ENCODE measurements around the gene EFS. TPM values are rescaled to one million over a fixed set of nuclear protein-coding genes. Genes with fewer than 3 reads are reported as not detected.
A peak's percentile ranks its signal among the peaks of the same experiment; 100 is the strongest.

Gene EFS
- 35.4 TPM for polyA plus RNA-seq (ENCODE audit: insufficient read length)
- long read RNA-seq, donor 1, partial matches to known transcripts = 49 of 52 reads
- long read RNA-seq, donor 1, other reads (novel, unspliced or antisense) = 0 of 52 reads
- long read RNA-seq, donor 2, transcript EFS-201 (6 exons, 3,118 nt) = major isoform, 6 of 50 reads
- long read RNA-seq, donor 2, partial matches to known transcripts = 42 of 50 reads
- long read RNA-seq, donor 2, other reads (novel, unspliced or antisense) = 0 of 50 reads
- long read RNA-seq, donor 3, transcript EFS-201 (6 exons, 3,118 nt) = major isoform, 5 of 12 reads
- long read RNA-seq, donor 3, partial matches to known transcripts = 7 of 12 reads
- long read RNA-seq, donor 3, other reads (novel, unspliced or antisense) = 0 of 12 reads
- long read RNA-seq, donor 4 = 0 reads
- long read RNA-seq, donor 5, transcript EFS-201 (6 exons, 3,118 nt) = major isoform, 8 of 27 reads
- long read RNA-seq, donor 5, partial matches to known transcripts = 16 of 27 reads
- long read RNA-seq, donor 5, other reads (novel, unspliced or antisense) = 0 of 27 reads
- long read RNA-seq, donor 6, transcript EFS-201 (6 exons, 3,118 nt) = major isoform, 5 of 50 reads
- long read RNA-seq, donor 6, partial matches to known transcripts = 45 of 50 reads
- long read RNA-seq, donor 6, other reads (novel, unspliced or antisense) = 0 of 50 reads
- long read RNA-seq, donor 7, transcript EFS-201 (6 exons, 3,118 nt) = major isoform, 10 of 55 reads
- long read RNA-seq, donor 7, partial matches to known transcripts = 43 of 55 reads
- long read RNA-seq, donor 7, other reads (novel, unspliced or antisense) = 0 of 55 reads
- long read RNA-seq, donor 8, partial matches to known transcripts = 6 of 12 reads
- long read RNA-seq, donor 8, other reads (novel, unspliced or antisense) = 0 of 12 reads

- peak; percentile 27 for DNase-seq
These were observed at the start of gene EFS for GRCh38 chr14:23365036-23365731. EFS (minus strand) TSS chr14:23365172; CDS start chr14:23365025, 147 bp downstream.

DNA sequence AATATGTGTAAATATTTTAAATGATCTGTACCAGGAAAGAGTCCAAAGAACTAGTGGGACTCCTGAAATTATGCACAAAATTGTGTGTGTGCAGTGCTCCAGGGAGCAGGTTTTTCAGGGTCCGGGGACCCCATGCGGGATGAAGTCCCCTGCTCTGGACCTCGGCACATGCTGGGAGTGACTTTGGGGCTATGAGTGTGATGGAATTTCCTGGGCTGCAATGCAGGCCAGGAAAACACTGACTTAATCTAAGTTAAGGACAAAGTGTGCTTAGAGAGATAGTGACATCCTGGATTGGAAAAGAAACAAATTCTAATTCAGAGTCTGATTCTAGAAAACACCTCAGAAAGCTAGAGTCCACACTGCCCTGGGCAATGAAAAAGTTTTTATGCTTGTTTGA lies 49.3 kb upstream of the EFS start:
- no peak for DNase-seq

DNA sequence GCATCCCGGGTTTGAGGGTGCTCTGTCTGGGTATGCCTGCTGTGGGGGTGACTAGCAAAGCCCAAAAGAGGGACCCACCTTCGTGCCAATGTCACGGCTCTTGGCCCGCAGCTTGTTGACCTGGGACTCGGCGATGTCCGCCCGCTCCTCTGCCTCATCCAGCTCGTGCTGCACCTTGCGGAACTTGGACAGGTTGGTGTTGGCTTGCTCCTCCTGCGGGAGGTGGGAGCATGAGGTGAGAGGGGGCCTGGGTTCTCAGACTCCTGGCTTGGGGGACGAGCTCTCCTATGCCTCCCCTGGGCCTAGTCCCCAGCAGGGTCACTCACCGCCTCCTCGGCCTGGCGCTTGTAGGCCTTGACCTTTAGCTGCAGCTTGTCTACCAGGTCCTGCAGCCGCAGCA lies 48.7 kb upstream of the EFS start:
- no peak for DNase-seq

DNA sequence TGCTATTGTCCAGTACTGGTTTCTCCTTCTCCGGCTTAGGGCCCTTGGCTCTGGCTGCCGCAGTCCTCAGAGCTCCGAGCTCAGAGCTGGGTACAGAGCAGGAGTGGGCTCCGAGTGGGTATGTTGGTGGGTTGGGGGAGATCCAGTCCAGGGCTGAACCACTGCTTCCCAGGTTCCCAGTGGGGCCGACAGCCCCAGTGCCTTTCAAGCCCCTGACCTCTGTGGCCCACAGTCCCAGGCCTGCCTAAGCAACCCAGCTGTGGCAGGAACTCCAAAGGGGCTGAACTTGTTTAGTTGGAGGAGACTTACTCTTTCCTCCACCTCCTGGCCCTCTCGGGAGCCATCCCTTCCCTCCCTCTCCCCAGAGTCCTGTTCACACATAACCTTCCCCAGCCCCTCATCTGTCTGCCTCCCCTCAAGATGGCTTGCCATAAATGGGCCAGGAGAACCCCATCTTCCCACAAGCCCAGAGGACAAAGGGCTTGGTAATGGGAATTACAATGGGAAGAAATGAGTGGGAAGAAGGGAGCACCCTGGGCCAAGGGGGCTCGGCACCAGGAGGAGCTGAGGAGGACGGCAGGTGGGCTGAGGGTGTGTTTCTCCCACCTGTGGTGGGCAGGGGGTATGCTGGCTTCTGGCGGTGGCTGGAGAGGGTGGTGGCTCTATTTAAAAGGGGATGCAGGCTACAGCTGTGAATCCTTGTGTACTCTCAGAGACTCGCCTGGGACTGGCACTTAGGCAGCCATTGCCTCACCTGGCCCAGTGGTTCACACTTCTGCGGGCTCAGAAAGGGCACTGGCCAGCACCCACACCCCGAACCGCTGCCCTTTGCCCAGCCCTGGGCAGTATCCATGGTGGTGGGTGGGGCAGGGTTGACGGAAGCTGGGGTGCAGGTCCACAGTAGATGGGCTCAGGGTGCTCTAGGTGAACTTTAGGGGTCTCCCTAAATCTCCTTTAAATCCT lies 46.9 kb upstream of the EFS start:
- DNase-seq = no peak

DNA sequence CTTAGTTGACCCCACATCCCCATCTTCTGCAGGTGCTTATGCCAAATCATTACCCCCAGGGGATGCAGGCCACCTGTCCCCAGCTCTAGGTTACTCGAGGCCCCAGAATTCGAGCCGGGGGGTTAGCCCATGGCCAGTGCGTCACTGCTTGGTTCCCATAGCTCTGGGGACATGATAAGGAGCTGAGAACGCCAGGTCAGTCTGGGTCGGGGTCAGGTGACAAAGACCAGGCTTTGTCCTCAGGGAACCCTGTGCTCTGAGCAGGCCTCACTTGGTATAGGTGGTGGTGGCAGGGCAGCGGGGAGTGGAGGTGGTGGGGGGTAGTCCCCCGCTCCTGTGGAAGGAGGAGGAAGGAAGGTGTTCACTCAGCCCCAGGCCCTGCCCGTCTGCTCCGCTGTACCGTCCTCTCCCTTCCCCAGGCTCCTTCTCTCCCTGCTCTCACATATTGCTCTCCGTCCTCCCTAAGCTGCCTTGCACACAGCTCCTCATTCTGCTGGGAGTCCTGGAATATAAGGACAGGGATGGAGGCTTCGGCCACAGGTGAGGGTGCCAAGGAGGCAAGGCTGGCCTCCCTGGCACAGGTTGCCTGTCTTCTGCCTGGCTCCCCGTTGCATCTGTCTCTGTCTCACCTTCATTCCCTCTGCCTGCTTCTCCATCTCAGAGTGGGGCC lies 45.1 kb upstream of the EFS start:
- DNase-seq = no peak

DNA sequence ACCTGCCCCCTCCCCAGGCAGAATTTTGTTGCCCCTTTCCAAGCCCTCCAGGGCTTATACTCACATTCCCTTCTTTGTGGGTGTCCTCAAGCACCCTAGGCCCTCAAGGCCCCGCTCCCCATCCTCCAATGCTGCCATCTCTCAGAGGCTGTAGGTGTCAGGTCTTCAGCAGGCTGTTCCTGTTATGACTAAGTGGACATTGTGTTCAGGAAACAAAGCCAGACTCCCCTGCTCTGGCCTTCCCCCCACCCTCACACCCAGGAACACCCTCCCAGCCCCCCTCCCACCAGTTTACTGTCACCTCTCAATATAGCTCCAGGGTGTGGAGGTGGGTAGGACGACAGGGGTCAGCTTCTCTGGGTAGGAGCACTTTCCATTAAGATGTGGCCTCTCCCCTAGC lies 44.5 kb upstream of the EFS start:
- no peak for DNase-seq

- DNase-seq = no peak
These were observed 43.3 kb upstream of the EFS start for GRCh38 chr14:23408307-23408630.

DNA sequence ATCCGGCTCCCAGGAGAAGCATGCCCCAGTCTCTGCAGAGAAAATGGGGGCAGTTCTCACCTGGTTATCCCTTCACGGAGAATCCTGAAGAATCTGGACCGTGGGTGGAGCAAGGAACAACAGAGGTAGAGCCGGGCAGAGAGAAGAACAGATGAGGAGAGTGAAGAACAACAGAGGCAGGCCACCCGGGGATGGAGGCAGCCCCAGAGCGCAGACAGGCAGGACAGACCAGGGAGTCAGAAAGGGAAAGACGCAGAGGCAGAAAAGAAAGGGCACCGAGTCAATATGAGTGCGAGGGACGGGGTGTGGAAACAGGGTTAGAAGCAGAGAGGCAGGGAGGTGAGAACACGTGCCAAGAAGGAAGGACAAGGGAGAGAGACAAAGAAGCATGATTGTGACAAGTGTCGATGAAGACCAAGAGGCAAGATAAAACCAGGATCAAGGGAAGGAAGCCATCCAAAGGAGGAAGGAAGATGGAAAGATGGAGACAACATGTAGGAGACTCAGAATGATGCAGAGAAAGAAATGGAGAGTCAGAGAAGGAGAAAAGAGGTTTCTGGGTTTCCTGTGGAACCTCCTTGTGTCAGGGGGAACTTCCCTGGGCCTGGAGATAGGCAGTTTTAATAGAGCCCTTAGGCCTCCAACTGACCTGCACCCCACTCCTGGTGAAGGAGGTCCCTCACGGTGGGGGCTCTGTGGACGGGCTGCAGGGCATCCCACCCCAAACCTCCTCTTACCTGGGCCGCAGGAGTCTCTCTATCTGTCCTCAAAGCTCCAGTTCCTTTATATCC lies 42.7 kb upstream of the EFS start, which contains the start of gene MYH6:
TSS of gene MYH6 (minus strand) at position 758 of the 791 bp plus-strand sequence. CDS start 1,050 bp downstream, outside the sequence.
- DNase-seq = no peak

DNA sequence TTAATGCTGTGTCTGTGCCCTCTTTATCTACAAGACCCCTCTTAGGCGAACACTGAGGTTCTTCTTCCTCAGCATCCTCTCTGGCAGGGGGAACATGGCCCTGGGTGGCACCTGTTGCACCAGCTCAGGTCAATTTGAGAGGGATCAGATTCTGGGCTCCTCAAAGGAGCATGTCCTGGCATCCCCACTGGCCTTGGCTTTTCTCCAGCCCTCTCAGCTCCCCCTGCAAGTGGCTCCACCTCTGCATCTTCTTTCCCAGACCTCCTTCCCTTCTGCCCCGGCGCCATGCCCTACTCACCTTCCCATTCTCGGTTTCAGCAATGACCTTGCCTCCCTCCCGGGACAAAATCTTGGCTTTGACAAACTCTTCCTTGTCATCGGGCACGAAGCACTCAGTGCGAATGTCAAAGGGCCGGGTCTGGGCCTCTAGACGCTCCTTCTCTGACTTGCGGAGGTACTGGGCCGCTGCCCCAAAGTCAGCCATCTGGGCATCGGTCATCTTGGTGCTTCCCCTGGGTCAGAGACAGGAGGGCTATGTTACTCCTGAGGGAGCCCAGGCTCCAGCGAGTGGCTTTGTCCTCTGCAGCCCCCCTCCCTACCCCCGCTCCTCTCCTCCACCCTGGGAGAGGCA lies 41.9 kb upstream of the EFS start:
- DNase-seq = no peak

DNA sequence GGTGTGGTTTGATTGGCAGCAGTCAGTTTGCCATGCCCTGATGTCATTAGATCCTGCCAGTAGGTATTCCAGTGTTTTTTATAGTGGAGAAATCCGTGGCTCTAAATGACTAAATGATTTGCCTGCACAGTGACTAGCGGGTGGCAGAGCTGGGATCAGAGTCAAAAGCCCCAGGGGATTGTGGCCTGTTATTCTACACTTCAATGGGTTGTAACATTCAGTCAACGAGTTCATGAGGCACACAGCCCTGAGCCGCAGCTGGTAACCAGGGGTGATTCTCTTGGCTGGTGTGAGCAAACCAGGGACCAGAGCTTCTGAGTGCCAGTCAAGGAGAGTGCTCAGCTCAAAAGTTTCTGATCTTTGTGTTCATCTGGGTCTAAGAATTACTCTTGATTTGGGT lies 41.3 kb upstream of the EFS start:
- no peak for DNase-seq

DNA sequence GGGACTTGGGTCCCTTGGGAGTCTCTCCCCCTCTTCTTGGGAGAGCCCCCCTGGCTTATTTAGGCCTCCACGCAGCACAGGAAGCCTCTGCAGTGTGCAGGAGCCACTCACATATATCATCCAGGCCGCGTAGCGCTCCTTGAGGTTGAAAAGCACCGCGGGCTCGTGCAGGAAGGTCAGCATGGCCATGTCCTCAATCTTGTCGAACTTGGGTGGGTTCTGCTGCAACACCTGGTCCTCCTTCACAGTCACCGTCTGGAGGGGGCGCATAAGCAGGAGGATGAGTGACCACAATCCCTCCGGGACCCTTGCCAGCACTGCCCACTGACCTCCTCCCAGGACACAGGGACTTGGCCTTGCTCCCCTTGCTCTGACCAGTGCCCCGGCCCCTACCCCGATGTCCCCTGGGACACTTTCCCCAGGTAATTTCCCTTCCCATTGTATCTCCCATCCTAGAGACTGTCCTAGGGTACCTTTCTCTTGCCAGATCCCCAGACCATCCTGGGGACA lies 40.6 kb upstream of the EFS start:
- no peak for DNase-seq

- no peak for DNase-seq
These were observed 40.1 kb upstream of the EFS start for GRCh38 chr14:23405096-23405495.

GRCh38 chr14:23404331-23404900 lies 39.4 kb upstream of the EFS start:
- no peak for DNase-seq

GRCh38 chr14:23403908-23404307 lies 38.9 kb upstream of the EFS start:
- no peak for DNase-seq

DNA sequence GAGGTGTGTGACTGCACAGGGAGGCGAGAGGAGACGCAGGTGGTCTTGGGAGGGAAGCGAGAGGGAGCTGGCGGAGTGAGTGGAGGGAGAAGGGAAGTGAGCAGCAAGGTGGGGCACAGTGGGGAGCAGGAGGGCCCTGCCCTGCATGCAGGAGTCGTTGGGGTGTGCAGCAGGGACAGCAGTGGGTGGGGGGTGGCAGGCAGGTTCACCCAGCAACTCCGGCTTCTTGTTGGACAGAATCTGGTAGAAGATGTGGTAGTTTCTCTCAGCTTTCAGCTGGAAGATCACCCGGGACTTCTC lies 38.1 kb upstream of the EFS start:
- no peak for DNase-seq

- no peak for DNase-seq
These were observed 37.5 kb upstream of the EFS start for GRCh38 chr14:23402296-23403138.

- DNase-seq = no peak
These were observed 36.3 kb upstream of the EFS start for GRCh38 chr14:23401291-23401690.

Measured in left kidney (tissue), 8 donors.